OCI-M1 (cell line): ENCODE data around the gene PDZRN4.
"Not testable (repeated sequence)": the region's sequence is repeated elsewhere in the genome, so short reads cannot be mapped to it uniquely, and the experiment has no call there.

Experiments
- DNase-seq: peaks from one replicate; lab custom pipeline; 2025; lab: John Stamatoyannopoulos, UW

The PDZRN4 gene

DNA sequence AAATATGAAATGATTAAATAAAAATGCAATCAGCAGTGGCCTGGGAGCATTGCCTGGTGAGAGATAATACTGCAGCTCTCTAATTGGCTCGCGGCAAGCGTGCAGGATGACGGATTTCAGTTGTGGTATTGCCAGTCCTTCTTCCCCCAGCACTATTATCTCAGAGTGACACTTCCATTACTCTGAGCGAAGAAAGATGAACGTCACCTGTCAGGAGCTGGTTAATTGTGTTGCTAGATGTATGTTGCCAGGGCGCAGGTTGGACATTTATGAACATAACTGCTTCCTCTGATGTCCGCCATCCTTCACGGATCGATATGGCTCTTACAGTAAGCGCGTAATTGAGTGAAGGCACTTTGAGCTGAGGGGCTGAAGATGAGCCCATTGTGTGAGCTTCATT is 374.9 kb downstream of the PDZRN4 start:
- DNase-seq: no peak

DNA sequence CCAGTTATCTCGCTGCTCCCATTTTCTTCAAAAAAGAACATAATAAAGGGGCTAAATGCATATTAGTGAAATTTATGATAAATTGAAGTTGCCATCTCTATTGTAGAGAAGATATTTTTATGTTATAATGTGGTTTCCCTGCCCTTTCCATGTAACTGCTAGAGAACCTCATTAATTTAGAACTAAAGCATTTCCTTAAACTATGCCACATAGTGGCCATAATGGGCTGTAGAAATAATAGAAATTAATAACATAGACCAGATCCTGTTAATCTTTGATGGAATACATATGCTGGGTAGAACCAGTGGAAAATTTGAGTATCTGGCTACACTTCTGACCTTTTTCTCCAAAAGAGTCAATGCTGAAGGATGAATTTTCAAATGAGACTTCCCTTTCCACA is 376.7 kb downstream of the PDZRN4 start:
- no peak for DNase-seq

DNA sequence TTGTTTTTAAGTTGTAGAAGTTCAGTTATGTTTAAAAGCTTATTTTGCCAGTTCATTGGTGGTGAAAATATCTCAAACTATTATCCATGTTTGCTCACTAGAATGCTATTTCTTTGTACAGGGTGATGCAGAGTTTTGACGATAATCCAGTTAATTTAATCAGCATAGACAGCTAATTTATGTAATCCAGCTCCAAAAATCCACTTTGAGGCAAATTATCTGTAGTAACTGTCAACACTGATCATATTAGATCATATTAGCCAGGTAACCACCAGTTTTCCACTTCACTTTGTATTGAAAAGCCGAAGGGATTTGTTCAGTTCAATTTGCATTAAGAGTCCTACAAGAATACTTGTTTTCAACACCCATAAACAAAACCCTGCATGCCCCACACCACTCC is 378.6 kb downstream of the PDZRN4 start:
- no peak for DNase-seq

DNA sequence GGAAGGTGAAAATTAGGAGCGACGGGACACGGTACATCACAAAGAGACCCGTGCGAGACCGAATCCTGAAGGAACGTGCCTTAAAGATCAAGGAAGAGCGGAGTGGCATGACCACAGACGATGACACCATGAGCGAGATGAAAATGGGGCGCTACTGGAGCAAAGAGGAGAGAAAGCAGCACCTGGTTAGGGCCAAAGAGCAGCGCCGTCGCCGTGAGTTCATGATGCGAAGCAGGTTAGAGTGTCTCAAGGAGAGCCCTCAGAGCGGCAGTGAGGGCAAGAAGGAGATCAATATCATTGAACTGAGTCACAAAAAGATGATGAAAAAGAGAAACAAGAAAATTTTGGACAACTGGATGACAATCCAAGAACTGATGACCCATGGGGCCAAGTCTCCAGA is 385.3 kb downstream of the PDZRN4 start:
- no peak for DNase-seq

DNA sequence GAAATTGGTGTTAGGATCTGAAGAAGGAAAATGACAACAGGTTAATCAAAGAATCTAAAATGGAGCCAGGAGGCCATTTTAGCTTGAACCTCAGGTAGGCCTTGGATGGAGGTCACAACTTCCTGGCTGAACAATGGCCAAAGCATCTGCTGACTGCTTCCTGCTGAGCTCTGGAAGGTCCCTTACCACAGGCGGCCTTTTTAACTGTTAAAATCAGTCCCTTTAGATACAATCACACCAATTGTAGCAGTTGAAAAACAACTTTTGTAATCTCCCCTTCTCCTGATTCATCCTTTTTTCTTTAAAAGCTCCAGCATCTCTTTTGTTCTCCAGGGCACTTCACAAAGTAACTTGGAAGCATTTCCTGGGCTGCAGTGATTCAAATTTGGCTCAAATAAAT is 388.8 kb downstream of the PDZRN4 start:
- DNase-seq: no peak

DNA sequence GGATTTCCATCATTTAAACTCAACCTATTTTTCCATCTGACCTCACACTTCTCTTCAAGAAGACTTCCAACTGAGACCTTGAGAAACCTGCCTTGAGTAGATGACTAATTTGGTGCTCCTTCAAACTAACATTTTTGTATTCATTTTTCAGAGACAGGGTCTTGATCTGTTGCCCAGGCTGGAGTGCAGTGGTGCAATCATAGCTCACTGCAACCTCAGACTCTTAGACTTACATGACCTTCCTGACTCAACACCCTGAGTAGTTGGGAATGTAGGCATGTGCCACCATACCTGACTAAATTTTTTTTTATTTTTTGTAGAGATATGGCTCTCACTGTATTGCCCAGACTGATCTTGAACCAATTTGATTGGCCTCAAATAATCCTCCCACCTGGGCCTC is 389.9 kb downstream of the PDZRN4 start:
- DNase-seq: no peak

DNA sequence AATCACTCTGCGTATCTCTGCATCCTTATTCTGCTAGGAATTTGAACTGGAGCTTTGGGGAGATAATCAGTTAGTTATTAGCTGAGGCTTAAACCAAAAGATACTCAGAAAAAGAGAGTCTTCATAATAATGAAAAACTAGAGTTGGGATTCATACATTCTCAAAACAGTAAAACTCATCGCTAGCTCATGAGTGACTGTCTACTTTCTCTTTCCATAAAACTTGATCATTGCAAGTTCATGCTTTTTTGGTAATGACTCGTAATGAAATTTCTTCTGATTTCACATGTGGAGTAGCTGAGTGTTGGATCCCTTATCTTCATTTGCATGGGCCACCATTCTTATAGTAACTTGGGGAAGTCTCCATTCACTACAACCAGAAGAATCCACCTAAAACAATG is 397.7 kb downstream of the PDZRN4 start:
- no peak for DNase-seq

DNA sequence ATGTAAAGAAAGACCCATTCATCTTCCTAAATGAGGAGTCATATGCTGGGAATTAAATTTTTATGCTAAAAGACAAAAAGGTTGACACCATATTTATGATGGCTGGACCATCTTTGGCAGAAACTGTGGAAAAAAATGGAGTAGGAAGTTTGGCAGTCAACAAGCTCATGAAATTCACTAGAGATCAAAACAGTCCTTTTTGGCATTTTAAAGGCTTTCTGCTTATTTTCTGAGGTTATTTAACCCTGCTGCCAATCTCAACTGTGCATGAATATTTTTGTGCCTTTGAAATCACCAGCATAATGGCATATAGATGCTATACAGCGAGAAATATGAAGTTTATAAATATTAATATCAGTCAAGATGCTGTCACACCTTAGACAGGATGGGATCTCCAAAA is 399.5 kb downstream of the PDZRN4 start:
- DNase-seq: no peak

DNA sequence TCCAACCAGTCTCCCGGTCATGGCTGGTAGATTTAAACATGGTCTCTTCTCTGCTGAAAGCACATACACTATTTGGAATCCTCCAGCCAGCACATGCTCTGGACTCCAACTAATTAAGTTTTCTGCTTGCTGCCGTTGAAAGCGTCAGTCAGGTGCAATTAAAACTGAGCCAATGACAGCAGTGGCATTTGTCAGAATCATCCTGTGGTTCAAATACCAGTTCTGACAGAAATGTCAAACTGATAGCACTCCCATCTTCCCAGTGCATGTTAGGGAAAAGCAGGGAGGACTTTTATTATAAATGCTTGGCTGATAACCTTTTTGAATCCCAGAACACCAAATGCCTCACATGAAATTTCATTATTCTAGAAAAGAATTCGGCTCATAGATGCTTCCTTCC is 401.8 kb downstream of the PDZRN4 start:
- DNase-seq: no peak

DNA sequence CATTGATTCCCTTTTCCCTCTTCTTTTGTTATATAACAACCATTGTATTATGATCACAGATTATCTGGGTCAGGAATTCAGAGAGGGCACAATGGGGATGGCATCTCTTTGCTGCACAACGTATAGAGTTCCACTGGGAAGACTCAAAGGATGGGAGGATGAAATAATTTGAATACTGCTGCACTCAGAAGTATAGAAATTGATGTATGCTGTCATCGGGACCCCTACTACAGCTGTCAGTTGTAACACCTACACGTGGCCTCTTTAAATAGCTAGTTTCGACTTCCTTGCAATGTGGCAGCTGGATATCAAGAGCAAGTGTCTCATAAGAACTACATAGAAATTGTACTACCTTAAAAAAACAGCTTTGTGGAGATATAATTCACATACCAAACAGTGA is 408.1 kb downstream of the PDZRN4 start:
- no peak for DNase-seq

DNA sequence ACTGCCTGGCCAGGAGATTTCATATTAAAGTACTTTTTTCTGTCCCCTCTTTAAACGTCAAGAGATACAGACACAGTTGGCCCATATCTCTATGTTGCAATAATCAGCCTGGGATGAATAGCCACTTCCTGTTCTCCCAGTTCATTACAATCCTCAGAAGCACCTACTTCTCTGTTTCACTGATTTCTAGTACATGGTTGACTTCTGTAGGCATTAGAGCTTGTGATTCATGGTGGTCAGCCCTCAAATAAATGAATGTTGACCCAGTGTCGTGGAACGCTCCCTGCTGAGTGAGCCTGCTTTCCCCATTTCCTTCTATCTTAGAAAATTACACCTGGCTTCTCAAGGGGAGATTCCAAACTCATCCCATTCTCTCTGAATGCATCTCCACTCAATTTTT is 416.7 kb downstream of the PDZRN4 start:
- peak; percentile 80 for DNase-seq

DNA sequence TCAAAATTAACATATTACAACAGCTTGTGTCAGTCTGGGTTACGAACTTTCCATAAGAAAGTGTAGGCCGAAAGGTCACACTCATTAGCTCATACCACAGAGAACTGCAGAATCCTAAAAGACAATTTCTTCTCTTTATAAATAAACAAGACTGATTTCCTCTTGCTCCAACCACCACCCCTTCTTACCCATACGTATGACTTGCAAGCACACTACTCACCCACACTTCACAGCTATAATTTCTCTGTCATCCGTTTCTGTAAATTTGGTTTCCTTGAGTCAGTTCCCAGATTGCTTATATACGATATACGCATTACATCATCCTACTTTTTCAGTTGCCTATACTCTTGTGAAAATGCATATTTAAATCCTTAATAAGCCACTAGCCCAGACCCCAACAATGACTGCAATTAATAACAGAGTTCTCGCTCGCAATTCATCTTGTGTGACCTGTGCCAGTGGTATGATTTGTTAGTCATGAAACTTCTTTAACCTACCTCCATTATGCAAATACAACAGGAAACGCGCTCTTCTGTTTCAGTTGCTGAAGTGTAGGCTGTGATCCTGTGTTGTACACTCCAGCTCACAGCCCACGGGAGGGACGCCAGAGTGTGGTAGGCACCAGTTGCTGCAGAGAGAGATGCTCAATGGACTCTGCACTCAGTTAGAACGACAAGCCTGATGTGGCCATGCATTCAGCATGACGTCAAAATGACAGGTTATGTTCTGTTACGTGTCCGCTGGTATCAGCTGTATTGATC is 417.6 kb downstream of the PDZRN4 start:
- no peak for DNase-seq

DNA sequence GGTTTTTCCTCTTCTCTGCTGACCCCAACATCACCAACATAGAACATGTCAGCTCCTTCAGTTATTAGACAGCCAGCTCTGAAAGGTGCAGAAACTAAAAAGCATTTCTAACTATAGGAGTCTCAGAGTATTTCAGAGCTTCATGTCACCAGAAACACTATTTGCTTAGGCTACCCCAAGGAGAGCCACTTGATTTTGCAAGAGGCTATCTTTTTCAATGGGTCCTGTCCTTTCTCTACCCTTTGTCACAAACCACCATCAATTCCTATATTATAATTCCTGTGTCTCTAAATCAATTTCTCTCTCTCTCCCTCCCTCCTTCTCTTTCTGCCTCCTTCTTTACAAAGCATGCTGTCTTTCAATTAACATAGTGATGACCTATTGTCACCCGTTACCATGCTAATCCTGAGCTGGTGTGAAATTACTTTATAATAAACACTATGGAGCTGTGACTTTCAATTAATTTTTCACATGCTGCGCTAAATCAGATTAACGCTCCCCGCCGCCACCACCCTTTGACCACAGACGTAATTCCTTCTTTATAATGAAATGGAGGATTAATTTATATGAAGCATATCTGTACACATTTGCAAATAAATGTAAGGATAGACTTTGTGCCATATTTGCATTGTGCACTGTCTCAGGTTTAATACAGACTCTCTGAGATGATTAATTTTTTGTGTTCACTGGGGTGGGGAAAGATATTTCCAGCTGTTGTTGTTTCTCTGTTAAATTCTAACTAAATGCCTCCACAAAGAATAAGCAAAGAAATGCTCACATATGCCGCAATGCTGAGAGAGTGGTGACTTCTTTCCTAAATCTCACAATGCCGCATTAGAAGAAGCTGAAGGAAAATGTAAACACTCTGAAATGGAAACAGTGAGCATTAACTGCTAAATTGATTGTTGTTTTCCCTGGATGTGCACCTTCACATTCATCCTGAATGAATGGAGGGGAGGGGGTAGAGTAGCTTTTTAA is 418.6 kb downstream of the PDZRN4 start:
- DNase-seq: no peak

DNA sequence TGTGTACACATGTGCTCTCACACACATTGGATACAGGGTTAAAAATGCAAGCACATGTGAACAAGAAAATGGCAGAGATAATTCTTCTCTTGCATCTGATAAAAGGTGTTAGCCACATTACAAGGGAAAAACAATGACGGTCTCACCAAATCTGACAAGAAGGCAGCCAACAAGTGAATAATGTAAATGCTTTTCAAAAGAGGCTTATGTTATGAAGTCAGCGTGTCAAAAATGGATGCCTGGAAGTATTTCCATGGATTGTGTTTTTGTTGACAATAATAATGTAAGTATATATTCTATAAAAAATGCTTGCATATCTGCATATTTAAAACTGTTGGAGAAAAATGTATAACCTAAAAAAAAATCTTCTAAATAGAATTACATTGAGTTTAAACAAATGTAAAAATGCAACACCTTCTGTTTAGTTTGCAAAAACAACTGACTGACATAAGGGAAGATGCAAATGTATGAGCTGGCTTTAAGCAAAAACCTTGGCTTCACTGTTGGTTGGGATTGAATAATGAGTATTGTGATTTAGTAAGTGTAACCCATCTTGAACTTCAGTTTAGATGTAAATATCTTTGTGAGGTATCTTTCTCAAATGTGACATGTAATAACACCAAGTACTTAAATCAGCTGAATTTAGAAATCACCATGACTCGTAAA is 424.9 kb downstream of the PDZRN4 start:
- no peak for DNase-seq

DNA sequence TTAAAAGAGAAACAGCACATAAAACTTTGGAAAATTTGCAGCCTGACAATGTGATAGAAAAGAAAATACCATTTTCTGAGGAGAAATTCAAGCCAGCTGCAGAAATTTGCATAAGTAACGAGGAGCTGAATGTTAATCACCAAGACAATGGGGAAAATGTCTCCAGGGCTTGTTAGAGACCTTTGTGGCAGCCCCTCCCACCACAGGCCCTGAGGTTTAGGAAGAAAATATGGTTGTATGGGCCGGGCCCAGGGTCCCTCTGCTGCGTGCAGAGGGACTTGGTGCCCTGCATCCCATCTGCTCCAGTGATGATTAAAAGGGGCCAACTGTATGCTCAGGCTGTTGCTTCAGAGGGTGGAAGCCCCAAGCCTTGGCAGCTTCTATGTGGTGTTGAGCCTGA is 427.1 kb downstream of the PDZRN4 start:
- not testable (repeated sequence) for DNase-seq

DNA sequence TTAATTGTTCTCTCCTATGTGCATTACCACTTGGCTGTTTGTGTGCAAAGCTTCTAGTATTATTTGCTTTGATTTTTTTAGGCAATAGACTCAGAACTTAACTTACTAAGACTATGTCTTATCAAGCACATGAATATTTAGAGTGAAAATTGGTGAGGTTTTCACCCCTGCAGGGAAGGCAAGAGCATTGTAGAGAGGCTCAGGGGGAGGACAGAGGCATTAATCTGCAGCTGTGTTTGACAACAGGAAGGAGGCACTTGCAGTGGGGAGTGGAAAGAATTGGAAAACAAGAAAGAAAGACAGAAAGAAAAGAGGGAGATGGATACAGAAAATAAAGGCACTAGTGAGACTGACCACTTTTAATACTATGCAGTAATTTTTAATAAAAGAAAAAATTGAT is 431.6 kb downstream of the PDZRN4 start:
- no peak for DNase-seq

DNA sequence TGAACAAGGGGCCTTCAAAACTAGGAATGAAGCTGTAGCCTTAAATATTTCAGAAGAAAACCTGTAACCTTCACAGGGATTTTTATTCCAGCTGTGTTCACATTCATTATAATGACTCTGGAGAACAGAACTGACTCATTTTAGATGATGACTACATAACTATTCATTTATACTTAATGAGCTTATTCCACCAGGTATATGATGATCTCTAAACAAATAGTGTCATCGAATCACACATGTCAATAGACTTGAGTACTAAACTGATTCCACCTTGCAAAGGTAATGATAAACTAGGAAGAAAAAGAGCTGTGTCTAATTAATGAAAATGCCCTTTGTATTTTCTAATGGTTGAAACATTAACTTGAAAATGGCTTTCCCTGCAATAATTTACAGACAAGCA is 433.2 kb downstream of the PDZRN4 start:
- DNase-seq: no peak
